ENCODE results near the gene ACTL7A. TPM values are rescaled to one million over a fixed set of nuclear protein-coding genes. Genes with fewer than 3 reads are reported as not detected.

ACTL7A gene
- not detected in 2 replicates for total RNA-seq (2014; rRNA removed; shearing (Covaris generic))

GRCh38 chr9:108861997-108862396, at the start of gene ACTL7A:
ACTL7A (plus strand) TSS chr9:108862266; CDS start chr9:108862323, 57 bp downstream.

DNA sequence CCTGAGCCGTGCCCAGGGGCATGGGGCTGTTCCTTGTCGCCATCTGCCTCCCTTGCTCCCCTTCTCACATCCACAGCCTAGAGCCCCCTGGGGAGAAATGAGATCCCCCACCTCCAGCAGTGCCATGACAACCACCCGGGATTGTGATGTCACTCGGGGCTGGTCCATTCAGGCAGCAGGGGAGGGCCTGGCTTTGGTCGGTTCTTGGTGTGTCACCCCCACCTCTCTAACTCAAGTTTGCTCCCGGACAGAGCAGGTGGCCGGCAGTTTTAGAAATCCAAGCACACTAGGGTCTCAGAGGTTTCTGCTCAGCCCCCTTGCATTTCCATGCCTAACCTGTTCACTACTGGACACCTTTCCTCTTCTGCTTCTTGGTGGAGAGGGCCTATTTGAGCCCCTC, 6.2 kb upstream of the ACTL7A start, which contains the start of gene ACTL7B:
TSS of gene ACTL7B (minus strand) at position 99 of the 400 bp plus-strand sequence. CDS start at position 43, 56 bp downstream.

Small RNA genes within 50 kb of the gene (small RNA-seq; reads per million reads assigned to genes)
- not detected for gene AL359692.1

Other genes with a start within 250 kb of the ACTL7A start
- gene ACTL7B, start 6.3 kb upstream of the ACTL7A start, total RNA-seq (2014; rRNA removed; shearing (Covaris generic)): not detected in 2 replicates
- gene ELP1, start 71.9 kb downstream of the ACTL7A start, total RNA-seq (2014; rRNA removed; shearing (Covaris generic)): 30.9 and 45.4 TPM in 2 replicates
- gene ABITRAM, start 72.1 kb downstream of the ACTL7A start, total RNA-seq (2014; rRNA removed; shearing (Covaris generic)): 10.1 and 10.3 TPM in 2 replicates
- gene CTNNAL1, start 151.2 kb downstream of the ACTL7A start, total RNA-seq (2014; rRNA removed; shearing (Covaris generic)): 72.3 and 74.8 TPM in 2 replicates

Measured in A375 (cell line).